Measurements from ENCODE around the gene FLNB. TPM values are rescaled to one million over a fixed set of nuclear protein-coding genes. Genes with fewer than 3 reads are reported as not detected.
"Not testable (repeated sequence)": the region's sequence is repeated elsewhere in the genome, so short reads cannot be mapped to it uniquely, and the experiment has no call there.

The FLNB gene
- total RNA-seq, 1 donor from 2014 or later = 83.3 TPM

DNA sequence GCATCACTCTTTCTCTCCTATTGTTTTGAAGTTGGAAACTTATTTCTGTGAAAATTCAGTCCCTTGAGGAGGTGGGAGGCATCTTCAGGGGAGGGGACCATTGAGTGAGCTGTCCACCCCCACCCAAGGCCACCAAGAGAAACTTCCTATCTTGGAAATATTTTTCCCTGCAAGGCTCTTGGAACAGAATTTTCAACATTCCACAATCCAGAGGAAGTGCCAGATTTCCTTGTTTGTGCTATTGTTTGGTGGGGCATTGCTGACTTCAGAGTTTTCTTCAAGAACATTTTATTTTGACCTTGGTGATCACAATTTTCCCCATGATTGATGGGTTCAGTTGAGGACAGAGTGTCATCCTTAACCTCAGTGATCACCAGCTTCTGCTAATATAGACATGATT is 190.6 kb downstream of the FLNB start:
- DNase-seq (no peak), ATAC-seq (no peak)
- TF ChIP-seq, protein P1, sequence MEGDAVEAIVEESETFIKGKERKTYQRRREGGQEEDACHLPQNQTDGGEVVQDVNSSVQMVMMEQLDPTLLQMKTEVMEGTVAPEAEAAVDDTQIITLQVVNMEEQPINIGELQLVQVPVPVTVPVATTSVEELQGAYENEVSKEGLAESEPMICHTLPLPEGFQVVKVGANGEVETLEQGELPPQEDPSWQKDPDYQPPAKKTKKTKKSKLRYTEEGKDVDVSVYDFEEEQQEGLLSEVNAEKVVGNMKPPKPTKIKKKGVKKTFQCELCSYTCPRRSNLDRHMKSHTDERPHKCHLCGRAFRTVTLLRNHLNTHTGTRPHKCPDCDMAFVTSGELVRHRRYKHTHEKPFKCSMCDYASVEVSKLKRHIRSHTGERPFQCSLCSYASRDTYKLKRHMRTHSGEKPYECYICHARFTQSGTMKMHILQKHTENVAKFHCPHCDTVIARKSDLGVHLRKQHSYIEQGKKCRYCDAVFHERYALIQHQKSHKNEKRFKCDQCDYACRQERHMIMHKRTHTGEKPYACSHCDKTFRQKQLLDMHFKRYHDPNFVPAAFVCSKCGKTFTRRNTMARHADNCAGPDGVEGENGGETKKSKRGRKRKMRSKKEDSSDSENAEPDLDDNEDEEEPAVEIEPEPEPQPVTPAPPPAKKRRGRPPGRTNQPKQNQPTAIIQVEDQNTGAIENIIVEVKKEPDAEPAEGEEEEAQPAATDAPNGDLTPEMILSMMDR (IDR thresholded peaks at IDR 0.05) = no peak
- Histone ChIP-seq H3K9me3 (no peaks in the 10 kb centered on the region), H3K27me3 (ENCODE audit: low read depth) (no peaks in the 10 kb centered on the region), H3K27ac (peak overlapping the region; percentile 68), H3K4me1 (peaks cover 32% of the 10 kb centered on the region), H3K4me3 (no peak overlapping the region), H3K36me3 (no peaks in the 10 kb centered on the region)
- intact Hi-C loops (cut with DNase I) = no loop called here

DNA sequence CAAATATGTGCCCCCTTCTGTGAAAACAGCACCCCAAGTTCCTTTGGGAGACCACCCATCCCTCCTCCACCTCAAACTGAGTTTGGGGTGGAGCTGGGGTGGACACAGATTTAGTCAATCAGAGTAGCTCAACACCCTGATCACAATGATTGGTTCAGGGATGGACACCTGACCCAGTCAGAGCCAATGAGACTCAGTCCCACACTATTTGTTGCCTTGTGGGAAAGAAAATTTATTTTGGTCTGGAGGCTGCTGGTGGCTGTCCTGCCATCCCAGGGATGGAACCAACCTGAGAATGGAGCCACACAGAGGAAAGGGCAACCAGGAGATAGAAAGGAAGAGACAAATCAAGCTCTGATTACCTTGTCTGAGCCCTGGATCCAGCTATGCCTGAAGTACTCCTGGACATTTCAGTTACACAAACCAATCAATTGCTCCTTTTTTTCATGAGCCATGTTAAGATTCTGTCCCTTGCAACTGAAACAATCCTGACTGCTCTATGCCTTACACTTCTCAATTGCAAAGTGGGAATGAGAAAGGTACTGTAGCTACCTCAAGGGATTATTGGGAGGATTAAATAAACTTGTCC is 192.0 kb downstream of the FLNB start:
- ATAC-seq (no peak), DNase-seq (no peak)
- Histone ChIP-seq H3K9me3 (no peaks in the 10 kb centered on the region), H3K36me3 (no peaks in the 10 kb centered on the region), H3K27me3 (ENCODE audit: low read depth) (no peaks in the 10 kb centered on the region), H3K4me1 (peaks cover 32% of the 10 kb centered on the region), H3K27ac (peak overlapping the region; percentile 60), H3K4me3 (no peak overlapping the region)
- intact Hi-C loops (cut with DNase I) = no loop called here
- TF ChIP-seq, protein P1 (IDR thresholded peaks at IDR 0.05) = no peak

DNA sequence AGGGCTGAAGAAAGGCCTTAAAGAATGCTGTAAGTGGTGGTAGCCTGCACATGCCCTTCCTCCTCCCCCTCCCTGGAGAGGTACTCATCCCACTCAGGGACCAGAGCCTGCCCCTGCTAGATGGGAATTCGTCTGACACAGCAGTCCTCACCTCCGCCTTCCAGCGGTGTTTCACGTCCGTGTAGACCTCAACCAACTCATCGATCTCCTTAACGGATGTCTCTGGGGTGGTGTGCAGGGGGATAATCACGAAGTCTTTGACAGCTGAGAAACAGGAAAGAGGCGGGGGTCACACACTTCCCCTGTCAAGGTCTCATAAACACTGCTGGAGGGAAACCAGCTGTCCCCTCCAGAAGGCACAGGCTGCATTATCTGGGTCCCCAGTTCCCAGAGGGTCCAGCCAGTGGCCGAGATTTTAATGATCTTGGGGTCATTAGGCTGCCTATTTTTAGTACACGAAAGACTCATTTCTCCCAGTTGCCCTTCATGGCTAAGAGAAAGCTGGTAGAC is 192.7 kb downstream of the FLNB start:
- DNase-seq (no peak), ATAC-seq (no peak)
- Histone ChIP-seq H3K4me1 (peaks cover 32% of the 10 kb centered on the region), H3K9me3 (no peaks in the 10 kb centered on the region), H3K36me3 (no peaks in the 10 kb centered on the region), H3K27me3 (ENCODE audit: low read depth) (no peaks in the 10 kb centered on the region), H3K4me3 (no peak overlapping the region), H3K27ac (peak overlapping the region; percentile 60)
- intact Hi-C loops (cut with DNase I) = no loop called here
- TF ChIP-seq, protein P1 (IDR thresholded peaks at IDR 0.05) = no peak

DNA sequence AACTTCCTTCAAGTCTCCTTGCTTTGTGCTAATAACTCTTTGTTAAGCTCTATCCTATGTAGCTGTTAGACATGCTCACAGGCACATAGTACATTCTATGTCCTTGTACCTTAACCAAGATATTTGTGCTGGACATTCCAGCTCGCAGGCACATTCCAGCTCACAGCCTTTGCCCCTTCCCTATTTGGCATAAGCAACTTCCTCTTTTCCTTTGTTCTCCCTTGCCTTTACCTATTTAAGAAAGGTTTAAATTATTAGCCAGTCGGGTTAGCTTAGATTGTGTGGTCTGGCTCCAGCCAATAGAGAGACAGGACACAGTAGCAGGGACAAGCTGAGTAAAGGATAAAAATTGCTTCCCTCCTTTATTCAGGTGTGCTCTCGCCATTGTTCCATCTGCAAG is 193.2 kb downstream of the FLNB start:
- peaks cover 32% of the 10 kb centered on the region for H3K4me1 ChIP-seq
- H3K27me3 ChIP-seq (ENCODE audit: low read depth); H3K4me3 ChIP-seq; H3K9me3 ChIP-seq; ATAC-seq; intact Hi-C loops (cut with DNase I); DNase-seq; H3K27ac ChIP-seq; H3K36me3 ChIP-seq: not testable (repeated sequence)

DNA sequence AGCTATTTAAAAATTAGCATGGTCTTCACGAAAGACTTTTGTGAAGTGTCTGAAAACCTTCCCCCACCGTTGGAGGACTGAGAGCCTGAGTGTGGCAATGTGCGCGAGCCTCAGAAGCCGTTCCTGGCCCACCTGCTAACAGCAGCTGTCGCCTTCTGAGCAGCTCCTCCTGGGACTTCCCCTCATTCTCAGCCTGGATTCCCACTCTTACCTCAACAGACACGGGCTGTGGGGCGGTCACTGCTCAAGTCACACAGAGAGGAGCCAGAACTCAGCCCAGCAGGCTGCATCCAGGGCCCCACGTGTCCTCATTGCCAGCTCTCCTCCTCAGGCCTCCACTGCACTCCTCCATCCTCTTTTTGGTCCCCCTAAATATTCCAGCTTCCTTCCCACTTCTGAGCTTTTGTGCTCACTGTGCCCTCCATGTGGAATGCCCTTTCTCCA is 194.7 kb downstream of the FLNB start:
- DNase-seq (no peak), ATAC-seq (no peak)
- intact Hi-C loops (cut with DNase I) = no loop called here
- H3K4me3 ChIP-seq = no peak overlapping the region
- TF ChIP-seq, protein P1 (IDR thresholded peaks at IDR 0.05) = no peak
- H3K9me3 ChIP-seq = no peaks in the 10 kb centered on the region
- H3K36me3 ChIP-seq = no peaks in the 10 kb centered on the region
- H3K4me1 ChIP-seq = peaks cover 28% of the 10 kb centered on the region
- H3K27ac ChIP-seq = no peak overlapping the region
- H3K27me3 ChIP-seq (ENCODE audit: low read depth) = no peaks in the 10 kb centered on the region

DNA sequence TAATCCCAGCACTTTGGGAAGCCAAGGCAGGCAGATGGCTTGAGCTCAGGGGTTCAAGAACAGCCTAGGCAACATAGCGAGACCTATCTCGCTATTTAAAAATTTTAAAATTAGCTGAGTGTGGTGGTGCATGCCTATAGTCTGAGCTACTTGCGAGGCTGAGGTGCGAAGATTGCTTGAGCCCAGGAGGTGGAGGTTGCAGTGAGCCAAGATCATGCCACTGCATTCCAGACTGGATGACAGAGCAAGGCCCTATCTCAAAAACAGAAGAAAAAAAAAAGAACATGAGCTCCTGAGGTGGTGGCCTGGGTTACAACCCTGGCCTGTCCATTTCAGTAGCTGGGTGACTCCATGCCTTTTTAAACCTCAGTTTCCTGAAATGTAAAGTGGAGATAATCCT is 195.3 kb downstream of the FLNB start:
- ATAC-seq (no peak), DNase-seq (no peak)
- Histone ChIP-seq H3K4me1 (peaks cover 22% of the 10 kb centered on the region), H3K9me3 (no peaks in the 10 kb centered on the region), H3K4me3 (no peak overlapping the region), H3K27ac (no peak overlapping the region), H3K27me3 (ENCODE audit: low read depth) (no peaks in the 10 kb centered on the region), H3K36me3 (no peaks in the 10 kb centered on the region)
- intact Hi-C loops (cut with DNase I) = no loop called here
- TF ChIP-seq, protein P1 (IDR thresholded peaks at IDR 0.05) = no peak

Data from lower lobe of right lung (tissue), 2 donors.